Effector memory CD4-positive, alpha-beta T cell (primary cell): ENCODE measurements around the gene LVRN.

ENCODE experiments used
- DNase-seq, 3 donors: peaks; one replicate each; pipeline ENCODE4 v3.0.0-alpha.2; 2020
- H3K27ac ChIP-seq: 2 replicates; pipeline ENCODE4 v1.7.0; 2013; ENCODE audit warnings: mild to moderate bottlenecking, low read length, moderate library complexity; ENCODE audit not compliant: insufficient read depth, poor library complexity, severe bottlenecking
- H3K27me3 ChIP-seq: replicated peaks from 2 replicates; pipeline ENCODE4 v1.7.0; 2013; ENCODE audit warnings: mild to moderate bottlenecking, low read length; ENCODE audit not compliant: insufficient read depth, control insufficient read depth, poor library complexity, severe bottlenecking
- H3K36me3 ChIP-seq: 2 replicates; pipeline ENCODE4 v1.7.0; 2013; ENCODE audit warnings: mild to moderate bottlenecking, low read length, moderate library complexity; ENCODE audit not compliant: control insufficient read depth, insufficient read depth
- H3K4me1 ChIP-seq: 2 replicates; pipeline ENCODE4 v1.7.0; 2013; ENCODE audit warnings: low read length, mild to moderate bottlenecking; ENCODE audit not compliant: control insufficient read depth, insufficient read depth, poor library complexity, severe bottlenecking
- H3K4me3 ChIP-seq: 2 replicates; pipeline ENCODE4 v1.7.0; 2013; ENCODE audit warnings: low read length, low read depth, mild to moderate bottlenecking; ENCODE audit not compliant: insufficient read depth, poor library complexity, severe bottlenecking
- H3K9me3 ChIP-seq: 2 replicates; pipeline ENCODE4 v1.7.0; 2013; ENCODE audit warnings: mild to moderate bottlenecking, low read length, moderate library complexity; ENCODE audit not compliant: control insufficient read depth

Gene LVRN

DNA sequence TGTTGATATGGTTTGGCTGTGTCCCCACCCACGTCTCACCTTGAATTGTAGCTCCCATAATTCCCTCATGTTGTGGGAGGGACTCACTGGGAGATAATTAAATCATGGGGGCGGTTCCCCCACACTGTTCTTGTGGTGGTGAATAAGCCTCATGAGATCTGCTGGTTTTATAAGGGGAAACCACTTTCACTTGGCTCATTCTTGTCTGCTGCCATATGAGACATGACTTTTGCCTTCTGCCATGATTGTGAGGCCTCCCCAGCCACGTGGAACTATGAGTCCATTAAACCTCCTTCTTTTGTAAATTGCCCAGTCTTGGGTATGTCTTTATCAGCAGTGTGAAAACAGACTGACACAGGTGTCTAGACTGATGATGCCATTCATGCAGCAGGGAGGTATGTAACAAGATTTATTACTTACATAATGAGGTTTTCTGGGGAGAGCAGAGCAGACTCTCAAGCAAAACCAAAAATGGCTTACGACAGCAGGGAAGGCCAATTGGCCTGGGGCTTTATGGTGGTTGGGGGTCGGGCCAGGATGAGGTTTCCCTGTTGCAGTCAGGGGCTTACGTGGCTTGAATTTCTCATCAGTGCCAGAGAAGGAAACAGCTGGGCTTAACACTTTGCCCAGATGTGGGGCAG lies 113.0 kb downstream of the LVRN start:
- H3K4me3 ChIP-seq = no peak overlapping the region
- no peak overlapping the region for H3K27ac ChIP-seq

DNA sequence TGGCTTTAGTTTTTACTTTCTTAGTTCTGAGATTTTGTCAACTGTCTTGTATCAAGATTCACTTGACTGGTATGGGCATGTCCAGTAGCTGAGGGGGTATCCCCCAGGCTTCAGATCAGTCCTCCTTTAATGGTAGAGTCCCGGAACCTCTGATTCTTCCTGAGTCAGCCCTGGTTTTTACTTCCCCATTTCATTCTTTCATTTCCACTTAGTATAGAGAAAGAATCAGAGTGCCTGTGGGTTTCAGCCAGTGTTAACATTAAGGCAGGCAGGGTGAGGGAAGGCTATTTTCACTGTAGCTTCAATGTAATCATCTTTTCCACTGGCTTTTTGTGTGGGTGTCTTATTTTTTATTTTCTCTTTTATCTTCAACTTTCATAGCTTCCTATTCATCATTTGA lies 114.2 kb downstream of the LVRN start:
- H3K9me3 ChIP-seq = no peaks in the 10 kb centered on the region
- no peaks in the 10 kb centered on the region for H3K36me3 ChIP-seq
- no peak overlapping the region for H3K27ac ChIP-seq
- DNase-seq = no peak
- no peaks in the 10 kb centered on the region for H3K4me1 ChIP-seq
- H3K27me3 ChIP-seq = no peaks in the 10 kb centered on the region
- no peak overlapping the region for H3K4me3 ChIP-seq

More for the DNA sequence above, 113.0 kb downstream of the LVRN start:
- DNase-seq = no peak
- Histone ChIP-seq H3K36me3 (no peaks in the 10 kb centered on the region), H3K27me3 (no peaks in the 10 kb centered on the region), H3K9me3 (no peaks in the 10 kb centered on the region), H3K4me1 (no peaks in the 10 kb centered on the region)
